Panc1 (cell line): Measurements from ENCODE around the gene CDC42EP3. TPM values are rescaled to one million over a fixed set of nuclear protein-coding genes. Genes with fewer than 3 reads are reported as not detected.

Experiments used
- ATAC-seq: fragments of 200-7000 bp; cut with Tn5 transposase; 2 replicates; pipeline ENCODE4 v1.9.1; 2020; ENCODE audit warnings: mild to moderate bottlenecking, moderate library complexity
- BruUV-seq: library from RNA; stranded (reverse); fragments of 400-500 nt; replicated peaks from 2 replicates; lab custom pipeline; 2021; lab: Mats Ljungman, UMichigan
- CTCF ChIA-PET: fragments of 300-600 bp; sonication (Branson Sonifier 250); formaldehyde crosslinking; loops from one replicate; lab custom pipeline; 2022; ENCODE audit warnings: antibody characterized with exemption; lab: Charles Lee
- POLR2A ChIA-PET: fragments of 300-600 bp; sonication (Branson Sonifier 250); formaldehyde crosslinking; loops from one replicate; lab custom pipeline; 2022; ENCODE audit warnings: antibody characterized with exemption; lab: Charles Lee
- DNase-seq: peaks from one replicate; pipeline ENCODE4 v3.0.0-alpha.2; 2010; ENCODE audit warnings: low read depth, low spot score
- H3K27ac ChIP-seq: 2 replicates; pipeline ENCODE4 v1.5.1; 2011; ENCODE audit warnings: mild to moderate bottlenecking, low read length, inconsistent platforms
- H3K27me3 ChIP-seq: fragments of 200-500 bp; sonication (Bioruptor generic); 2 replicates; pipeline ENCODE4 v1.6.0; 2014; ENCODE audit warnings: low read length, inconsistent platforms; ENCODE audit not compliant: control insufficient read depth, insufficient read depth
- H3K36me3 ChIP-seq: fragments of 200-500 bp; sonication (Bioruptor generic); 2 replicates; pipeline ENCODE4 v1.5.1; 2014; ENCODE audit warnings: inconsistent platforms, mild to moderate bottlenecking, low read length, moderate library complexity; ENCODE audit not compliant: control insufficient read depth, insufficient read depth
- H3K4me1 ChIP-seq: 2 replicates; pipeline ENCODE4 v1.5.1; 2011; ENCODE audit warnings: inconsistent platforms, mild to moderate bottlenecking, low read length, moderate library complexity; ENCODE audit not compliant: control insufficient read depth, insufficient read depth
- H3K4me3 ChIP-seq, 2 experiments: 2 replicates each; pipeline ENCODE4 v1.5.1; 2011 to 2012; ENCODE audit warnings: low read depth in 2 of 2, low read length in 2 of 2, mild to moderate bottlenecking in 2 of 2, inconsistent platforms in 1 of 2, moderate library complexity in 1 of 2
- H3K9me3 ChIP-seq: fragments of 200-500 bp; sonication (Bioruptor generic); 2 replicates; pipeline ENCODE4 v1.5.1; 2014; ENCODE audit warnings: low read depth, mild to moderate bottlenecking, inconsistent platforms, low read length, moderate library complexity; ENCODE audit not compliant: control insufficient read depth, insufficient read depth
- CTCF ChIP-seq: fragments of 450-650 bp; IDR thresholded peaks from 2 replicates; pipeline ENCODE4 v1.5.1; 2017; ENCODE audit warnings: mild to moderate bottlenecking
- POLR2AphosphoS5 ChIP-seq: IDR thresholded peaks from 2 replicates; pipeline ENCODE4 v1.6.1; 2012; ENCODE audit warnings: mild to moderate bottlenecking, low read depth, low read length, moderate library complexity
- REST ChIP-seq, 2 experiments: IDR thresholded peaks; 2 replicates each; pipeline ENCODE4 v1.6.1; 2011 to 2012; ENCODE audit warnings: low read depth in 2 of 2, control low read depth in 1 of 2, low read length in 1 of 2, mild to moderate bottlenecking in 1 of 2, moderate library complexity in 1 of 2; ENCODE audit not compliant: insufficient read depth in 1 of 2
- SIN3A ChIP-seq: IDR thresholded peaks from 2 replicates; pipeline ENCODE4 v1.6.1; 2012; ENCODE audit warnings: low read depth, mild to moderate bottlenecking, low read length, moderate library complexity, borderline replicate concordance; ENCODE audit not compliant: insufficient read depth
- TCF7L2 ChIP-seq: IDR thresholded peaks from 2 replicates; pipeline ENCODE4 v1.6.1; 2011; ENCODE audit warnings: mild to moderate bottlenecking, low read depth, low read length, inconsistent platforms
- in situ Hi-C: cut with HindIII; loops from 2 replicates; pipeline ENCODE4 v1.10.0; 2016; ENCODE audit warnings: low sequenced_read_pairs, low pct_unique_long_range_greater_than_20kb
- intact Hi-C: fragments of 100-400 bp; cut with micrococcal nuclease; formaldehyde crosslinking; loops from one replicate; pipeline ENCODE4 v1.10.0; 2022; ENCODE audit not compliant: unreplicated experiment
- total RNA-seq: library from RNA; stranded (reverse); gene quantifications from one replicate; pipeline ENCODE4 v1.2.1, GENCODE V29; 2021; ENCODE audit not compliant: unreplicated experiment

CDC42EP3 gene
- total RNA-seq, 1 experiment from 2014 or later: 6.1 TPM

- H3K27ac ChIP-seq: no peak overlapping the region
- H3K27me3 ChIP-seq: no peaks in the 10 kb centered on the region; the same call in none of the 2 replicates
- TF ChIP-seq POLR2AphosphoS5 (no peak), REST (IDR thresholded peaks at IDR 0.05; ENCODE audit: insufficient read depth in 1 of 2, low read depth in 2 of 2, low read length in 1 of 2) (no peak)
- POLR2A ChIA-PET: no interaction called here
- BruUV-seq: no TSS peak
- no peak overlapping the region for H3K4me3 ChIP-seq
- in situ Hi-C loops: no loop called here
- ATAC-seq (no peak), DNase-seq (no peak)
- CTCF ChIA-PET: no interaction called here
- H3K36me3 ChIP-seq: no peaks in the 10 kb centered on the region
- intact Hi-C loops: no loop called here
- H3K9me3 ChIP-seq: no peaks in the 10 kb centered on the region
- no peaks in the 10 kb centered on the region for H3K4me1 ChIP-seq
Measured at GRCh38 chr2:37683241-37683640, 11.8 kb upstream of the CDC42EP3 start.

GRCh38 chr2:37682473-37682872 is 11.0 kb upstream of the CDC42EP3 start:
- CTCF ChIA-PET: no interaction called here
- no peak for DNase-seq
- in situ Hi-C loops: no loop called here

More at GRCh38 chr2:37682473-37682872, 11.0 kb upstream of the CDC42EP3 start:
- Histone ChIP-seq H3K27ac (no peak overlapping the region), H3K27me3 (no peaks in the 10 kb centered on the region; the same call in none of the 2 replicates), H3K4me3 (no peak overlapping the region), H3K9me3 (no peaks in the 10 kb centered on the region), H3K36me3 (no peaks in the 10 kb centered on the region), H3K4me1 (no peaks in the 10 kb centered on the region)
- ATAC-seq: no peak
- TF ChIP-seq TCF7L2: no peak
- no peak for TF ChIP-seq CTCF
- no peak for TF ChIP-seq REST (IDR thresholded peaks at IDR 0.05; ENCODE audit: insufficient read depth in 1 of 2, low read depth in 2 of 2, low read length in 1 of 2)
- TF ChIP-seq SIN3A: no peak
- TF ChIP-seq POLR2AphosphoS5: no peak
- intact Hi-C loops: no loop called here
- BruUV-seq: no TSS peak
- POLR2A ChIA-PET: no interaction called here
